Fibroblast of lung (primary cell): ENCODE results near the gene CPM. TPM values are rescaled to one million over a fixed set of nuclear protein-coding genes. Genes with fewer than 3 reads are reported as not detected.
A peak's percentile ranks its signal among the peaks of the same experiment; 100 is the strongest.

ENCODE experiments used
- DNase-seq, 2 donors: peaks; one replicate each; pipeline versions ENCODE4 v3.0.0 to v3.0.0-alpha.2; 2010; ENCODE audit warnings: low read depth in 2 of 2
- H2AFZ ChIP-seq: 2 replicates; pipeline ENCODE4 v1.5.1; 2012; ENCODE audit warnings: low read length, control low read depth, inconsistent platforms
- H3K27ac ChIP-seq: 2 replicates; pipeline ENCODE4 v1.5.1; 2011; ENCODE audit warnings: low read length, control low read depth; ENCODE audit not compliant: insufficient read depth
- H3K27me3 ChIP-seq: 2 replicates; pipeline ENCODE4 v1.5.1; 2011; ENCODE audit warnings: mild to moderate bottlenecking, low read length; ENCODE audit not compliant: control insufficient read depth, insufficient read depth
- H3K36me3 ChIP-seq: 2 replicates; pipeline ENCODE4 v1.5.1; 2011; ENCODE audit warnings: low read length; ENCODE audit not compliant: control insufficient read depth, insufficient read depth
- H3K4me1 ChIP-seq: 2 replicates; pipeline ENCODE4 v1.5.1; 2011; ENCODE audit warnings: low read length; ENCODE audit not compliant: control insufficient read depth, insufficient read depth; ENCODE audit errors: extremely low read depth
- H3K4me2 ChIP-seq: 2 replicates; pipeline ENCODE4 v1.5.1; 2011; ENCODE audit warnings: low read length, control low read depth; ENCODE audit not compliant: insufficient read depth; ENCODE audit errors: extremely low read depth
- H3K4me3 ChIP-seq, 4 experiments: fragments of 200-600 bp in 1 of 4; sonication (generic) in 1 of 4; replicated peaks in 1 of 4; 2 replicates each; pipeline ENCODE4 v1.5.1; 2011 to 2016; ENCODE audit warnings: low read length in 4 of 4, low read depth in 3 of 4, mild to moderate bottlenecking in 3 of 4, control low read depth in 2 of 4, inconsistent platforms in 1 of 4, mixed read lengths in 1 of 4; ENCODE audit not compliant: insufficient read depth in 1 of 4; ENCODE audit errors: control extremely low read depth in 1 of 4
- H3K79me2 ChIP-seq: 2 replicates; pipeline ENCODE4 v1.5.1; 2012; ENCODE audit warnings: mild to moderate bottlenecking, low read length, inconsistent platforms; ENCODE audit not compliant: control insufficient read depth, insufficient read depth
- H3K9ac ChIP-seq: 2 replicates; pipeline ENCODE4 v1.5.1; 2011; ENCODE audit warnings: mild to moderate bottlenecking, low read length, control low read depth; ENCODE audit not compliant: insufficient read depth
- H3K9me3 ChIP-seq: 2 replicates; pipeline ENCODE4 v1.5.1; 2012; ENCODE audit warnings: low read depth, low read length; ENCODE audit not compliant: control insufficient read depth, insufficient read depth
- H4K20me1 ChIP-seq: 2 replicates; pipeline ENCODE4 v1.5.1; 2011; ENCODE audit warnings: low read length; ENCODE audit not compliant: control insufficient read depth, insufficient read depth; ENCODE audit errors: extremely low read depth
- EZH2 ChIP-seq: IDR thresholded peaks from 2 replicates; pipeline ENCODE4 v1.5.1; 2012; ENCODE audit warnings: low read length, control low read depth, mild to moderate bottlenecking; ENCODE audit errors: missing control alignments
- polyA plus RNA-seq, 2 donors: library from polyadenylated mRNA; depleted of rRNA in 1 of 2; stranded (reverse) in 1 of 2; unstranded in 1 of 2; fragments of >200 nt; gene quantifications; 2 replicates each; pipeline ENCODE4 v1.2.1, GENCODE V29; 2011 to 2012; ENCODE audit warnings: missing spikeins in 1 of 2
- total RNA-seq: library from RNA; depleted of rRNA; stranded (reverse); fragments of >200 nt; gene quantifications from 2 replicates; pipeline ENCODE4 v1.2.1, GENCODE V29; 2014
- TF ChIP-seq, protein P1 (sequence below), 2 donors: IDR thresholded peaks in 1 of 2; conservative IDR thresholded peaks in 1 of 2; 1 replicate in 1 of 2; 2 replicates in 1 of 2; pipeline ENCODE4 v1.5.1; 2011 to 2012; ENCODE audit warnings: low read length in 2 of 2, control low read depth in 1 of 2, inconsistent platforms in 1 of 2, low read depth in 1 of 2, mild to moderate bottlenecking in 1 of 2

Gene CPM
- total and polyA plus RNA-seq, 2 donors (not counting 1 experiment from before 2014, with no cell fraction given) = 5.3 to 23.5 TPM

GRCh38 chr12:68967046-68967445, 34.1 kb upstream of the CPM start:
- no peaks in the 10 kb centered on the region for H3K36me3 ChIP-seq
- H3K27me3 ChIP-seq = no peaks in the 10 kb centered on the region
- no peaks in the 10 kb centered on the region for H3K79me2 ChIP-seq
- H4K20me1 ChIP-seq = no peaks in the 10 kb centered on the region
- TF ChIP-seq, protein P1, sequence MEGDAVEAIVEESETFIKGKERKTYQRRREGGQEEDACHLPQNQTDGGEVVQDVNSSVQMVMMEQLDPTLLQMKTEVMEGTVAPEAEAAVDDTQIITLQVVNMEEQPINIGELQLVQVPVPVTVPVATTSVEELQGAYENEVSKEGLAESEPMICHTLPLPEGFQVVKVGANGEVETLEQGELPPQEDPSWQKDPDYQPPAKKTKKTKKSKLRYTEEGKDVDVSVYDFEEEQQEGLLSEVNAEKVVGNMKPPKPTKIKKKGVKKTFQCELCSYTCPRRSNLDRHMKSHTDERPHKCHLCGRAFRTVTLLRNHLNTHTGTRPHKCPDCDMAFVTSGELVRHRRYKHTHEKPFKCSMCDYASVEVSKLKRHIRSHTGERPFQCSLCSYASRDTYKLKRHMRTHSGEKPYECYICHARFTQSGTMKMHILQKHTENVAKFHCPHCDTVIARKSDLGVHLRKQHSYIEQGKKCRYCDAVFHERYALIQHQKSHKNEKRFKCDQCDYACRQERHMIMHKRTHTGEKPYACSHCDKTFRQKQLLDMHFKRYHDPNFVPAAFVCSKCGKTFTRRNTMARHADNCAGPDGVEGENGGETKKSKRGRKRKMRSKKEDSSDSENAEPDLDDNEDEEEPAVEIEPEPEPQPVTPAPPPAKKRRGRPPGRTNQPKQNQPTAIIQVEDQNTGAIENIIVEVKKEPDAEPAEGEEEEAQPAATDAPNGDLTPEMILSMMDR (conservative IDR thresholded peaks at IDR 0.05 in 1 of 2, IDR thresholded peaks at IDR 0.05 in 1 of 2; ENCODE audit: low read depth in 1 of 2, low read length in 2 of 2) = no peak
- TF ChIP-seq EZH2 = no peak
- H3K4me2 ChIP-seq = no peak overlapping the region
- no peaks in the 10 kb centered on the region for H3K9me3 ChIP-seq
- no peak overlapping the region for H3K4me3 ChIP-seq
- H3K4me1 ChIP-seq = no peaks in the 10 kb centered on the region
- no peak overlapping the region for H2AFZ ChIP-seq
- no peak for DNase-seq
- H3K9ac ChIP-seq = no peak overlapping the region
- no peak overlapping the region for H3K27ac ChIP-seq

DNA sequence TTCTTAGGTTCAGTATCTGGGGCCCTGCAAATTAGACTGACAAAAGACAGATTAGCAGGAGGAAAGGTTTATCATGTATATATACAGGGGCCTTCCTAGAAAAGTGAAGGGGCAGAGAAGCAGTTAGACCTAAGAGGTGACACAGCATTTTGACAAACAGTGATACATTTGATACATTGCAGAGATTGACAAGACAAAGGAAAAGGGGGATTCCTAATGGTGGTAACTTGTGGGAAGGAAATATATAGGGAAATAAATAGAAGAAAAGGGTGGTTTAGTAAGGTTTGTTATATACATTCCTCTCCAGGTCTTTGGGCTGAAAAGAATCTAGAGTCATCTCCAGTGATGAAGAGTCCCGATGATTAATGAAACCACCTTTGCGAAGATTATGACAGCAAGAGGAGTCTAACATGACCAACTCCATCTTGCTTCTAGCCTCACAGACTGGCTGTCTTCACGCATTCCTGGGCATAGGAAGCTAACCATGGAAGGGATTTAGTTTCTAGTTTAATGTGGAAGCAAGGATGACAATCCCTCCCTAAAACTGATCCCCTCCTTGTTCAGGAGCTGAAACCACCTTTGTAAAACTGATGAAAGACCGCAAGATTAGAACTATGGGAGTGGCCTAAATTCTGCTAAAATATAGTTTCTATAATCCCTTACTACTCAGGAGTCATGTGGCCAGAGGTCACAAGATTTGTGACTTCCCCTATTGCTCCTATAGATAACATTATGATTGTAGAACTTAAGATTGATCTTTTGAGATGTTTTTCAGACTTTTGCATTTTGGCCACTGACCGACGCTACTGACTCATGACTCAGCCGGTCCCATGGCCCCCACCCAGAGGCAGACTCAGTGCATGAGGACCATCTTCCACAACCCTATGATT, 31.1 kb upstream of the CPM start:
- H3K4me1 ChIP-seq = peaks cover 5% of the 10 kb centered on the region
- H3K27ac ChIP-seq = no peak overlapping the region
- no peak overlapping the region for H2AFZ ChIP-seq
- no peak overlapping the region for H3K9ac ChIP-seq
- H4K20me1 ChIP-seq = no peaks in the 10 kb centered on the region
- no peaks in the 10 kb centered on the region for H3K27me3 ChIP-seq
- no peaks in the 10 kb centered on the region for H3K36me3 ChIP-seq
- H3K4me3 ChIP-seq = no peak overlapping the region
- H3K9me3 ChIP-seq = no peaks in the 10 kb centered on the region
- no peak for DNase-seq
- no peak for TF ChIP-seq EZH2
- TF ChIP-seq, protein P1 (conservative IDR thresholded peaks at IDR 0.05 in 1 of 2, IDR thresholded peaks at IDR 0.05 in 1 of 2; ENCODE audit: low read depth in 1 of 2, low read length in 2 of 2) = no peak
- H3K79me2 ChIP-seq = no peaks in the 10 kb centered on the region
- H3K4me2 ChIP-seq = no peak overlapping the region

GRCh38 chr12:68962877-68963855, 30.2 kb upstream of the CPM start:
- H4K20me1 ChIP-seq = no peaks in the 10 kb centered on the region
- no peaks in the 10 kb centered on the region for H3K36me3 ChIP-seq
- peak in 1 of 2 donors; percentile 62 for DNase-seq
- peaks cover 7% of the 10 kb centered on the region for H3K4me1 ChIP-seq
- no peaks in the 10 kb centered on the region for H3K9me3 ChIP-seq
- no peak for TF ChIP-seq EZH2
- TF ChIP-seq, protein P1 (conservative IDR thresholded peaks at IDR 0.05 in 1 of 2, IDR thresholded peaks at IDR 0.05 in 1 of 2; ENCODE audit: low read depth in 1 of 2, low read length in 2 of 2) = no peak
- no peak overlapping the region for H3K9ac ChIP-seq
- no peak overlapping the region for H3K27ac ChIP-seq
- H2AFZ ChIP-seq = no peak overlapping the region
- no peak overlapping the region for H3K4me2 ChIP-seq
- no peaks in the 10 kb centered on the region for H3K79me2 ChIP-seq
- H3K27me3 ChIP-seq = no peaks in the 10 kb centered on the region
- no peak overlapping the region for H3K4me3 ChIP-seq
